ENCODE data around the gene IQSEC3.

GRCh38 chr12:213527-213932 is 147.0 kb downstream of the IQSEC3 start:
- TF ChIP-seq IRF4 (IDR thresholded peaks at IDR 0.05; ENCODE audit: low read depth, low read length) (no peak), TAF1 (IDR thresholded peaks at IDR 0.05; ENCODE audit: borderline replicate concordance, low read depth, low read length) (no peak), YY1 (IDR thresholded peaks at IDR 0.05; ENCODE audit: low read depth, low read length) (no peak), SIN3A (IDR thresholded peaks at IDR 0.05; ENCODE audit: low read depth, low read length) (no peak), SUZ12 (IDR thresholded peaks at IDR 0.05; ENCODE audit: unreplicated experiment) (no peak), ZBTB11 (CRISPR knock-in tag; IDR thresholded peaks at IDR 0.05) (no peak), GABPA (IDR thresholded peaks at IDR 0.05; ENCODE audit: low read depth) (no peak)
- TF ChIP-seq, protein P1, sequence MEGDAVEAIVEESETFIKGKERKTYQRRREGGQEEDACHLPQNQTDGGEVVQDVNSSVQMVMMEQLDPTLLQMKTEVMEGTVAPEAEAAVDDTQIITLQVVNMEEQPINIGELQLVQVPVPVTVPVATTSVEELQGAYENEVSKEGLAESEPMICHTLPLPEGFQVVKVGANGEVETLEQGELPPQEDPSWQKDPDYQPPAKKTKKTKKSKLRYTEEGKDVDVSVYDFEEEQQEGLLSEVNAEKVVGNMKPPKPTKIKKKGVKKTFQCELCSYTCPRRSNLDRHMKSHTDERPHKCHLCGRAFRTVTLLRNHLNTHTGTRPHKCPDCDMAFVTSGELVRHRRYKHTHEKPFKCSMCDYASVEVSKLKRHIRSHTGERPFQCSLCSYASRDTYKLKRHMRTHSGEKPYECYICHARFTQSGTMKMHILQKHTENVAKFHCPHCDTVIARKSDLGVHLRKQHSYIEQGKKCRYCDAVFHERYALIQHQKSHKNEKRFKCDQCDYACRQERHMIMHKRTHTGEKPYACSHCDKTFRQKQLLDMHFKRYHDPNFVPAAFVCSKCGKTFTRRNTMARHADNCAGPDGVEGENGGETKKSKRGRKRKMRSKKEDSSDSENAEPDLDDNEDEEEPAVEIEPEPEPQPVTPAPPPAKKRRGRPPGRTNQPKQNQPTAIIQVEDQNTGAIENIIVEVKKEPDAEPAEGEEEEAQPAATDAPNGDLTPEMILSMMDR (IDR thresholded peaks at IDR 0.05 in 2 of 3, conservative IDR thresholded peaks at IDR 0.05 in 1 of 3; ENCODE audit: control insufficient read depth in 2 of 3, extremely low read depth in 1 of 3, insufficient read depth in 1 of 3, low read depth in 3 of 3, low read length in 3 of 3), result no peak
- TF ChIP-seq, protein P2, sequence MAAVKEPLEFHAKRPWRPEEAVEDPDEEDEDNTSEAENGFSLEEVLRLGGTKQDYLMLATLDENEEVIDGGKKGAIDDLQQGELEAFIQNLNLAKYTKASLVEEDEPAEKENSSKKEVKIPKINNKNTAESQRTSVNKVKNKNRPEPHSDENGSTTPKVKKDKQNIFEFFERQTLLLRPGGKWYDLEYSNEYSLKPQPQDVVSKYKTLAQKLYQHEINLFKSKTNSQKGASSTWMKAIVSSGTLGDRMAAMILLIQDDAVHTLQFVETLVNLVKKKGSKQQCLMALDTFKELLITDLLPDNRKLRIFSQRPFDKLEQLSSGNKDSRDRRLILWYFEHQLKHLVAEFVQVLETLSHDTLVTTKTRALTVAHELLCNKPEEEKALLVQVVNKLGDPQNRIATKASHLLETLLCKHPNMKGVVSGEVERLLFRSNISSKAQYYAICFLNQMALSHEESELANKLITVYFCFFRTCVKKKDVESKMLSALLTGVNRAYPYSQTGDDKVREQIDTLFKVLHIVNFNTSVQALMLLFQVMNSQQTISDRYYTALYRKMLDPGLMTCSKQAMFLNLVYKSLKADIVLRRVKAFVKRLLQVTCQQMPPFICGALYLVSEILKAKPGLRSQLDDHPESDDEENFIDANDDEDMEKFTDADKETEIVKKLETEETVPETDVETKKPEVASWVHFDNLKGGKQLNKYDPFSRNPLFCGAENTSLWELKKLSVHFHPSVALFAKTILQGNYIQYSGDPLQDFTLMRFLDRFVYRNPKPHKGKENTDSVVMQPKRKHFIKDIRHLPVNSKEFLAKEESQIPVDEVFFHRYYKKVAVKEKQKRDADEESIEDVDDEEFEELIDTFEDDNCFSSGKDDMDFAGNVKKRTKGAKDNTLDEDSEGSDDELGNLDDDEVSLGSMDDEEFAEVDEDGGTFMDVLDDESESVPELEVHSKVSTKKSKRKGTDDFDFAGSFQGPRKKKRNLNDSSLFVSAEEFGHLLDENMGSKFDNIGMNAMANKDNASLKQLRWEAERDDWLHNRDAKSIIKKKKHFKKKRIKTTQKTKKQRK (IDR thresholded peaks at IDR 0.05; ENCODE audit: low read depth, low read length), result no peak
- TF ChIP-seq, protein P3, sequence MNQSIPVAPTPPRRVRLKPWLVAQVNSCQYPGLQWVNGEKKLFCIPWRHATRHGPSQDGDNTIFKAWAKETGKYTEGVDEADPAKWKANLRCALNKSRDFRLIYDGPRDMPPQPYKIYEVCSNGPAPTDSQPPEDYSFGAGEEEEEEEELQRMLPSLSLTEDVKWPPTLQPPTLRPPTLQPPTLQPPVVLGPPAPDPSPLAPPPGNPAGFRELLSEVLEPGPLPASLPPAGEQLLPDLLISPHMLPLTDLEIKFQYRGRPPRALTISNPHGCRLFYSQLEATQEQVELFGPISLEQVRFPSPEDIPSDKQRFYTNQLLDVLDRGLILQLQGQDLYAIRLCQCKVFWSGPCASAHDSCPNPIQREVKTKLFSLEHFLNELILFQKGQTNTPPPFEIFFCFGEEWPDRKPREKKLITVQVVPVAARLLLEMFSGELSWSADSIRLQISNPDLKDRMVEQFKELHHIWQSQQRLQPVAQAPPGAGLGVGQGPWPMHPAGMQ (IDR thresholded peaks at IDR 0.05; ENCODE audit: borderline replicate concordance), result no peak
